ENCODE results near the gene MKLN1. TPM values are rescaled to one million over a fixed set of nuclear protein-coding genes. Genes with fewer than 3 reads are reported as not detected.
A peak's percentile ranks its signal among the peaks of the same experiment; 100 is the strongest.
"Not testable (repeated sequence)": the region's sequence is repeated elsewhere in the genome, so short reads cannot be mapped to it uniquely, and the experiment has no call there.

The MKLN1 gene
- total and polyA plus RNA-seq, 3 donors from 2014 or later = 42.1 to 87.9 (median 82.4) TPM

DNA sequence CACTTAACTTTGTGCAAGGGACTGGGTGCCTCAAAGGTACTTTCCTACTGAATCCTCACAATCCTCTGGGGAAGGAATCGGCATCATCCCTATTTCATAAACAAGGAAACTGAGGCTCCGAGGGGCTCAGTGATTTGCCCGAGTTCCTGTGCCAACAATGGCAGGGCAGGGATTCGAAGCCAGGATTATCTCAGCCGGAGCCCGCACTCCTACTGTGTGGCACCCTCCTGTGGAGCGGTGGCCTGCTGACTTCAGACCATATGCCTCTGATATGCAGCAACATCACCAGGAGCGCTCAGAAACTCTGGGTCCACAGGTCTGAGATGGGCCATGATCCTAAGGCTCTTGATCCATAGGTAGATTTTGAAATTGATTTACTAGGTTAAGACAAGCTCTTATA is 182.1 kb downstream of the MKLN1 start:
- Histone ChIP-seq H3K27ac (no peak overlapping the region), H3K36me3 (ENCODE audit: low read depth, missing control alignments) (no peaks in the 10 kb centered on the region), H3K27me3 (no peaks in the 10 kb centered on the region), H3K4me3 (no peak overlapping the region), H3K9me3 (no peaks in the 10 kb centered on the region), H3K4me1 (peaks cover 16% of the 10 kb centered on the region)
- intact Hi-C loops (cut with DNase I; ENCODE audit: low total_unique reads) = loop anchor here (10.0 kb wide), 1 partner anchor 405 kb away; no protein-coding TSS in a partner anchor
- no peak for DNase-seq
- TF ChIP-seq POLR2A (IDR thresholded peaks at IDR 0.05) = no peak
- TF ChIP-seq, protein P1, sequence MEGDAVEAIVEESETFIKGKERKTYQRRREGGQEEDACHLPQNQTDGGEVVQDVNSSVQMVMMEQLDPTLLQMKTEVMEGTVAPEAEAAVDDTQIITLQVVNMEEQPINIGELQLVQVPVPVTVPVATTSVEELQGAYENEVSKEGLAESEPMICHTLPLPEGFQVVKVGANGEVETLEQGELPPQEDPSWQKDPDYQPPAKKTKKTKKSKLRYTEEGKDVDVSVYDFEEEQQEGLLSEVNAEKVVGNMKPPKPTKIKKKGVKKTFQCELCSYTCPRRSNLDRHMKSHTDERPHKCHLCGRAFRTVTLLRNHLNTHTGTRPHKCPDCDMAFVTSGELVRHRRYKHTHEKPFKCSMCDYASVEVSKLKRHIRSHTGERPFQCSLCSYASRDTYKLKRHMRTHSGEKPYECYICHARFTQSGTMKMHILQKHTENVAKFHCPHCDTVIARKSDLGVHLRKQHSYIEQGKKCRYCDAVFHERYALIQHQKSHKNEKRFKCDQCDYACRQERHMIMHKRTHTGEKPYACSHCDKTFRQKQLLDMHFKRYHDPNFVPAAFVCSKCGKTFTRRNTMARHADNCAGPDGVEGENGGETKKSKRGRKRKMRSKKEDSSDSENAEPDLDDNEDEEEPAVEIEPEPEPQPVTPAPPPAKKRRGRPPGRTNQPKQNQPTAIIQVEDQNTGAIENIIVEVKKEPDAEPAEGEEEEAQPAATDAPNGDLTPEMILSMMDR (IDR thresholded peaks at IDR 0.05) = no peak
- WGBS, 2 donors = 94 to 96% methylated on average over 8 of the region's 8 CpGs

DNA sequence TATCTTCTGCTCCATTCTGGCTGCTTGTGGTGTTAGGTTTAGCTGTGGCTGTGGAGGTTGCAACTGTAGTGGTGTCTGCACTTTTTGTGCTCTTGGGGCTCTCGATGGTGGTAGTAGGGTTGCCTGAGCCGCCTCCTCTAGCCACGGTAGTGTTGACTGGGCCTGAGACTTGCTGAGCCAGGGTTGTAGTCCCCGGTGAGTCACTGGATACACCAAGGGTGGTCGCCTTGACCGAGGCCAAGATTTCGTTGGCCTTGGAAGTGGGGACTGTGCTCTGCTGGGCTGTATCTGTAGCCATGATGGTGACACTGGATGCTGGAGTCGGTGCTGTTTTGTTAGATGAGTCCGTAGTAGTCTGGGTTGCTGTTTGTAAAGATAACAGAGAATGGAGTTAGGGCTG is 183.4 kb downstream of the MKLN1 start:
- Histone ChIP-seq H3K27me3 (no peaks in the 10 kb centered on the region), H3K4me1 (peaks cover 16% of the 10 kb centered on the region), H3K27ac (peak overlapping the region in 1 of 2 donors; percentile 23), H3K36me3 (ENCODE audit: low read depth, missing control alignments) (no peaks in the 10 kb centered on the region), H3K9me3 (no peaks in the 10 kb centered on the region), H3K4me3 (no peak overlapping the region)
- no peak for DNase-seq
- intact Hi-C loops (cut with DNase I; ENCODE audit: low total_unique reads) = no loop called here
- TF ChIP-seq, protein P1 (IDR thresholded peaks at IDR 0.05) = no peak
- TF ChIP-seq POLR2A (IDR thresholded peaks at IDR 0.05) = no peak
- 68 to 83% methylated on average over 7 to 9 of the region's 9 CpGs for WGBS, 2 donors

DNA sequence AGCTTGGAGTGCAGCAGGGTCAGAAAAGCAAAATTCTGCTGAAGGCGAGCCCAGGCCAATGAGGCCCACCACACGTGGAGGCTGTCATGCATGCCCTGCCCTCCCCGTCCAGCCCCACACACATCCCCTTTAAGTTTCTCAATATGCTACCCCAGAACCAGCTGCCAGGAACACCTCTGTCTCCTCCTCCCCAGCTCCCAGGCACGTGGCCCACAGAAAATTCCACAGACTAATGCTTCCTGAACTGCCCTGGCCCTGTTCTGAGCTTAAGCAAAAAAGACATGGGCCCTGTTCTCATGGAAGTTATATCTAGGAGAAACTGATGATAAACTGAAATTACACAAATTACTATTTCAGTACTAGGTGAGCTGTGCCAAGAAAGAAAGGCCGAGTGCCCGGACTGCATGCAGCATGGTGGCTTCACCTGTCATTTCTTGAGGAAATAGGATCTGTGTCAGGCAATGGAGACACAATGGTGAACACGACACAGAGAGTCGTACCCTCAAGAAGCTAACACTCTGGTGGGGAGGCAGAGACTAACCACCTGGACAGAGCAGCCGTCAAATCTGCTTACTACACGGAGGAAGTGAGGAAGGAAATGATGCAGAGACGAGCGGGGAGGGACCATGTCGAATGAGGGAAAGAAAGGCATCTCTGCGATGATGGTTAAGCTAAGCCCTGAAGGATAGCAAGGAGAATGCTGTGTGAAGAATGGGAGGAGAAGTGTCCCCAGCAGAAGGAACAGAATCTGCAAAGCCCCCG is 184.3 kb downstream of the MKLN1 start:
- Histone ChIP-seq H3K4me3 (no peak overlapping the region), H3K27ac (peak overlapping the region; percentile 18 to 23), H3K27me3 (no peaks in the 10 kb centered on the region), H3K4me1 (peaks cover 16% of the 10 kb centered on the region), H3K36me3 (ENCODE audit: low read depth, missing control alignments) (no peaks in the 10 kb centered on the region), H3K9me3 (no peaks in the 10 kb centered on the region)
- TF ChIP-seq POLR2A (IDR thresholded peaks at IDR 0.05) = no peak
- TF ChIP-seq, protein P1 (IDR thresholded peaks at IDR 0.05) = no peak
- peak; percentile 28 for DNase-seq
- 74 to 76% methylated on average over 15 of the region's 15 CpGs for WGBS, 2 donors
- intact Hi-C loops (cut with DNase I; ENCODE audit: low total_unique reads) = no loop called here

DNA sequence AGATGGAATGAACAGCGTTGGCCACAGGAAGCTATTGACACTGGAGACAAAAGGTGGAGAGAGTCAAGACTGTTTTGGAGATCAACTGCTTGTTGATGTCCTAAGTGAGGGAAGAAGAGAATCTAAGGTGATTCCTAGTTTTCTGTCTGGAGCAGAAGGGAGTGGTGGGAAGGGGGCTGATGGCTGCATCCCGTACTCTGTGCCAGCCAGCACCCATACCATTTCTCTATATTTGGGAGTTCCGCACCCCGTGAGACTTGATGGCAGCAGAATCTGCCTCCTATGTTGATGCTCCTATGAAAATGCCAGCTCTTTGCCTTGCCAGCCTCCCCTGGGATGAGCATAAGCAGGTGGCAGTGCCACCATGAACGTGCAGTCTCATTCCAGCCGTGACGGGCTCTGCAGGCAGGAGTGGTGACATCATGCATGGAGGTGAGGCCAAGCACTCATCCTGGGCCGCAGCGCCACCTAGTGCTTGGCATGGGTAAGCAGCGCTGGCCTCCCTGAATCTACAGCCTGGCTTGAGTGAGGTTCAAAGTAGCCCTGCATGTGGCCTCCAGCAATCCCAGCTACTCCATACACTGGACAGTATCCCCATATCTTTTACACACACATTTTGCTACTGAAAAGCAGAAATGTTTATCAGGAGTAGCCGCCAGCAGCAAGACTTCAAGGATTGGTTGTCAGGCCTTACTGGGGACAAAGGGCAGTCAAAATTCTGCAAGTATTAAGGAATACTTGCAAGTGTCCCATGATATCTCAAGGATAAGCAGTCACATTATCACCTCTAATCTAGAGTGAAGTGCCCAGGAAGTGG is 185.8 kb downstream of the MKLN1 start:
- Histone ChIP-seq H3K4me3 (no peak overlapping the region), H3K9me3 (no peaks in the 10 kb centered on the region), H3K27me3 (no peaks in the 10 kb centered on the region), H3K27ac (peak overlapping the region; percentile 41 to 62), H3K36me3 (ENCODE audit: low read depth, missing control alignments) (no peaks in the 10 kb centered on the region), H3K4me1 (peaks cover 12% of the 10 kb centered on the region)
- intact Hi-C loops (cut with DNase I; ENCODE audit: low total_unique reads) = no loop called here
- DNase-seq = peak; percentile 92
- 42 to 86% methylated on average over 5 to 11 of the region's 11 CpGs for WGBS, 2 donors
- TF ChIP-seq, protein P1 (IDR thresholded peaks at IDR 0.05) = peak; percentile 83 to 93 (median 92)
- no peak for TF ChIP-seq POLR2A (IDR thresholded peaks at IDR 0.05)

DNA sequence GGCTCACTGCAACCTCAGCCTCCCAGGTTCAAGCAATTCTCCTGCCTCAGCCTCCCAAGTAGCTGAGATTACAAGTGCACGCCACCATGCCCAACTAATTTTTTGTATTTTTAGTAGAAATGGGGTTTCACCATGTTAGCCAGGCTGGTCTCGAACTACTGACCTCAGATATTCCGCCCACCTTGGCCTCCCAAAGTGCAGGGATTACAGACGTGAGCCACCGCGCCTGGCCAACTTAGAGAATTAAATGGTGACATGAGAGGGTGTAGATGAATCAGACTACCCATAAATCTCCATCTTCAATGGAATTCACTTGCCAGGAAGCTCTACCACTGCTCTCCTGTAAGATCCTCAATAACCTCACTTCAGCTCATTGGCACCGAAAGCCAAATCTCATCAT is 187.8 kb downstream of the MKLN1 start:
- intact Hi-C loops (cut with DNase I; ENCODE audit: low total_unique reads); H3K36me3 ChIP-seq (ENCODE audit: low read depth, missing control alignments); H3K9me3 ChIP-seq; H3K4me3 ChIP-seq; H3K27me3 ChIP-seq; H3K27ac ChIP-seq: not testable (repeated sequence)
- H3K4me1 ChIP-seq = peaks cover 18% of the 10 kb centered on the region
- peak; percentile 8 for DNase-seq
- 94 to 97% methylated on average over 7 of the region's 7 CpGs for WGBS, 2 donors
